ENCODE measurements around the gene MARCHF10. TPM values are rescaled to one million over a fixed set of nuclear protein-coding genes. Genes with fewer than 3 reads are reported as not detected.

Gene MARCHF10
- total RNA-seq, 5 donors from 2014 or later (not counting 1 experiment from before 2014, with no cell fraction given): 0.10 to 0.23 (median 0.13) TPM; not detected in 2

DNA sequence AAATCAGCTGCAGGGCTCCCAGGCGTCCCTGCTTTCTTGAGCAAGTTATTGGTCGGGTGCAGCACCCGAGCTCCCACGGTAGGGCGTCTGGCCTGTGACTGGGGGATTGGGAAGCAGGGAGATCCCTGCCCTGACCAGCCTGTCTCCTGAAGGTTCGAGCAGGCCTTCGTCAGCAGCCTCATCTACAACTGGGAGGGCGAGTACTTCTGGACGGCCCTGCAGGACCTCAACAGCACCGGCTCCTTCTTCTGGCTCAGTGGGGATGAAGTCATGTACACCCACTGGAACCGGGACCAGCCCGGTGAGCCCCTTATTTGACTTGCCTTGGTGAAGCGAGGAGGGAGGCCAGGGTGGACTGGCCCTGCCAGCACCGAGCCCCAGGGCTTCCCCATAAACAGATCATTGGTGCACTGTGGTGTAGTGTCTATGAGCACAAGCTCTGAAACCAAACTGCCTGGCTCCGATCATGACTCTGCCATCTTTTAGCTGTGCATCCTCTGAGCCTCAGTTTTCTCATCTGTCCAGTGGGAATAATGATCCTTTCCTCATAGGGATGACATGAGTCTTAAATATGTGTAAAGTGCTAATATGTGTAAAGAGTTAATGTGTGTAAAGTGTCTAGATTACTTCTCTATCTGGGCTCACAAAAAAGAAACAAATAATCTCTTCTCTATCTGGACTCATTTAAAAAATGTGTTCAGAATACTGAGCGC lies 131.7 kb downstream of the MARCHF10 start:
- ATAC-seq (replicated peaks in 1 of 4) (no peak), DNase-seq (no peak)
- Histone ChIP-seq H3K27ac (ENCODE audit: low read length) (no peak overlapping the region), H3K4me3 (ENCODE audit: control insufficient read depth in 1 of 2, extremely low read depth in 1 of 2, low read length in 1 of 2) (no peak overlapping the region), H3K27me3 (replicated peaks in 1 of 2; ENCODE audit: control insufficient read depth in 2 of 2, extremely low read depth in 1 of 2, insufficient read depth in 2 of 2, low read length in 1 of 2) (peaks cover 0 to 2% of the 10 kb centered on the region in 2 experiments), H3K4me1 (ENCODE audit: control insufficient read depth in 1 of 2, extremely low read depth in 1 of 2, insufficient read depth in 2 of 2, low read length in 2 of 2) (no peaks in the 10 kb centered on the region), H3K36me3 (ENCODE audit: control insufficient read depth in 2 of 2, extremely low read depth in 1 of 2, insufficient read depth in 1 of 2, low read length in 1 of 2) (no peaks in the 10 kb centered on the region), H3K9me3 (no peaks in the 10 kb centered on the region)
- no peak overlapping the region for H3K27ac Mint-ChIP-seq
- no peaks in the 10 kb centered on the region for H3K27me3 Mint-ChIP-seq
- no peaks in the 10 kb centered on the region for H3K9me3 Mint-ChIP-seq
- no peak overlapping the region for H3K4me3 Mint-ChIP-seq
- H3K4me1 Mint-ChIP-seq: peaks cover 0 to 7% (median 1%) of the 10 kb centered on the region in 3 donors
- ChIA-PET POLR2A (no interaction called here), CTCF (interaction anchor here in 1 of 2 donors (0.6 kb wide), 1 partner anchor 46 kb away, joined by 4 read pairs; no protein-coding TSS in a partner anchor)
- no peaks in the 10 kb centered on the region for H3K36me3 Mint-ChIP-seq
- 85% methylated on average over 12 of the region's 16 CpGs for WGBS (ENCODE audit: insufficient coverage)

DNA sequence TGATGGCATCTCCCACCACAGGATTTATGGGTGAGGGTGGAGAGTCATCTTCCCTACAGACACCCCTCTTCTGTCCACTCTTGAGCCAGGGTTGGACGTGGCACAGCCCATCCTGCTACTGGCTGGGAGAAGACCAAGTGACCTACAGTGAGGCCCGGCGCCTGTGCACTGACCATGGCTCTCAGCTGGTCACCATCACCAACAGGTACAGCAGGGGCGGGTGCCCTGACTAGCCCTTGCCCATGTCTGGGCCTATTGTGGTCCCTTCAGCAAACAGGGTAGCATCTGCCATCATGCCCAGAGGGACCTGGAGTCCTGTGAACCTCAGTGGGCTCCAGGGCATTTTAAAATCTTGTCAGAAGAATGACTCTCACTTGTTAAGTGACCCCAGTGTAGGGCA lies 132.4 kb downstream of the MARCHF10 start:
- CTCF ChIA-PET: no interaction called here
- Histone ChIP-seq H3K36me3 (ENCODE audit: control insufficient read depth in 2 of 2, extremely low read depth in 1 of 2, insufficient read depth in 1 of 2, low read length in 1 of 2) (peaks cover 0 to 4% of the 10 kb centered on the region in 2 donors), H3K4me1 (ENCODE audit: control insufficient read depth in 1 of 2, extremely low read depth in 1 of 2, insufficient read depth in 2 of 2, low read length in 2 of 2) (no peaks in the 10 kb centered on the region), H3K27me3 (replicated peaks in 1 of 2; ENCODE audit: control insufficient read depth in 2 of 2, extremely low read depth in 1 of 2, insufficient read depth in 2 of 2, low read length in 1 of 2) (peaks cover 0 to 2% of the 10 kb centered on the region in 2 experiments), H3K9me3 (no peaks in the 10 kb centered on the region), H3K27ac (ENCODE audit: low read length) (no peak overlapping the region), H3K4me3 (ENCODE audit: control insufficient read depth in 1 of 2, extremely low read depth in 1 of 2, low read length in 1 of 2) (no peak overlapping the region)
- Mint-ChIP-seq H3K36me3 (no peaks in the 10 kb centered on the region), H3K9me3 (no peaks in the 10 kb centered on the region), H3K27me3 (no peaks in the 10 kb centered on the region), H3K4me1 (peaks cover 0 to 7% (median 1%) of the 10 kb centered on the region in 3 donors), H3K4me3 (no peak overlapping the region), H3K27ac (no peak overlapping the region)
- WGBS (ENCODE audit: insufficient coverage): 87% methylated on average over 4 of the region's 4 CpGs
- POLR2A ChIA-PET: no interaction called here
- DNase-seq (no peak), ATAC-seq (replicated peaks in 1 of 4) (no peak)

- no peaks in the 10 kb centered on the region for H3K4me1 ChIP-seq (ENCODE audit: control insufficient read depth in 1 of 2, extremely low read depth in 1 of 2, insufficient read depth in 2 of 2, low read length in 2 of 2)
- no peak overlapping the region for H3K27ac ChIP-seq (ENCODE audit: low read length)
- ATAC-seq (replicated peaks in 1 of 4): no peak
- WGBS (ENCODE audit: insufficient coverage): 87% methylated on average over 9 of the region's 12 CpGs
- Mint-ChIP-seq H3K4me1 (peaks cover 0 to 7% (median 1%) of the 10 kb centered on the region in 3 donors), H3K4me3 (no peak overlapping the region), H3K9me3 (no peaks in the 10 kb centered on the region), H3K36me3 (no peaks in the 10 kb centered on the region), H3K27ac (no peak overlapping the region), H3K27me3 (no peaks in the 10 kb centered on the region)
- ChIA-PET CTCF (no interaction called here), POLR2A (no interaction called here)
- DNase-seq: no peak
- peaks cover 0 to 2% of the 10 kb centered on the region in 2 experiments for H3K27me3 ChIP-seq (replicated peaks in 1 of 2; ENCODE audit: control insufficient read depth in 2 of 2, extremely low read depth in 1 of 2, insufficient read depth in 2 of 2, low read length in 1 of 2)
- no peaks in the 10 kb centered on the region for H3K9me3 ChIP-seq
- peaks cover 0 to 4% of the 10 kb centered on the region in 2 donors for H3K36me3 ChIP-seq (ENCODE audit: control insufficient read depth in 2 of 2, extremely low read depth in 1 of 2, insufficient read depth in 1 of 2, low read length in 1 of 2)
- no peak overlapping the region for H3K4me3 ChIP-seq (ENCODE audit: control insufficient read depth in 1 of 2, extremely low read depth in 1 of 2, low read length in 1 of 2)
Observed at GRCh38 chr17:62675260-62675659, 132.9 kb downstream of the MARCHF10 start.

- Mint-ChIP-seq H3K36me3 (no peaks in the 10 kb centered on the region), H3K4me1 (peaks cover 0 to 7% (median 1%) of the 10 kb centered on the region in 3 donors), H3K4me3 (no peak overlapping the region), H3K27ac (no peak overlapping the region), H3K9me3 (no peaks in the 10 kb centered on the region), H3K27me3 (no peaks in the 10 kb centered on the region)
- ChIA-PET CTCF (no interaction called here), POLR2A (interaction anchor here in 1 of 2 donors (0.6 kb wide), 1 partner anchor 314 kb away, joined by 3 read pairs; no protein-coding TSS in a partner anchor)
- Histone ChIP-seq H3K4me1 (ENCODE audit: control insufficient read depth in 1 of 2, extremely low read depth in 1 of 2, insufficient read depth in 2 of 2, low read length in 2 of 2) (no peaks in the 10 kb centered on the region), H3K27me3 (replicated peaks in 1 of 2; ENCODE audit: control insufficient read depth in 2 of 2, extremely low read depth in 1 of 2, insufficient read depth in 2 of 2, low read length in 1 of 2) (peaks cover 0 to 2% of the 10 kb centered on the region in 2 experiments), H3K27ac (ENCODE audit: low read length) (no peak overlapping the region), H3K4me3 (ENCODE audit: control insufficient read depth in 1 of 2, extremely low read depth in 1 of 2, low read length in 1 of 2) (no peak overlapping the region), H3K9me3 (no peaks in the 10 kb centered on the region), H3K36me3 (ENCODE audit: control insufficient read depth in 2 of 2, extremely low read depth in 1 of 2, insufficient read depth in 1 of 2, low read length in 1 of 2) (peaks cover 0 to 4% of the 10 kb centered on the region in 2 donors)
- 100% methylated on average over 2 of the region's 3 CpGs for WGBS (ENCODE audit: insufficient coverage)
- DNase-seq (no peak), ATAC-seq (replicated peaks in 1 of 4) (no peak)
Observed at GRCh38 chr17:62674841-62675240, 133.3 kb downstream of the MARCHF10 start.

DNA sequence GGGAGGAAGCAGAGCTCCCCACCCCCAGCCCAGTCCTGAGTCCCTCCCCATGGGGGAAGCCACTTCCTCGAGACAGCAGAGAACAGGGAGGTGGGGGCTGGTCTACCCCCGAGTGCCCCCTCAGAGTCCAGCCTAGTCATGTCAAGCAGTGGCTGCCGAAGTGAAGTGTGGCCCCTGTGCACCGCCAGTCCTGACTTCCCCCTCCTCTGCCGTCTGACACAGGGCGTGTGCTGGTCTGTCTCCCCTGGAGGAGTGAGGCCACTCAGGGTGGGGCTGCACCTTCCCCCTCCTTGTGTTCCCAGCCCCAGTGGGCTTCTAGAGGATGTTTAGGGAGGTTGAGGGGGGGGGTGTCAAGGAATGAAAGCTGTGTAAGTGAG lies 133.8 kb downstream of the MARCHF10 start:
- no peak overlapping the region for H3K4me3 ChIP-seq (ENCODE audit: control insufficient read depth in 1 of 2, extremely low read depth in 1 of 2, low read length in 1 of 2)
- CTCF ChIA-PET: interaction anchor here in 1 of 2 donors (0.6 kb wide), 1 partner anchor 17 kb away, joined by 3 read pairs; no protein-coding TSS in a partner anchor
- Mint-ChIP-seq H3K4me3 (no peak overlapping the region), H3K9me3 (no peaks in the 10 kb centered on the region), H3K36me3 (no peaks in the 10 kb centered on the region), H3K27ac (no peak overlapping the region), H3K27me3 (no peaks in the 10 kb centered on the region), H3K4me1 (peaks cover 0 to 7% (median 1%) of the 10 kb centered on the region in 3 donors)
- no peaks in the 10 kb centered on the region for H3K9me3 ChIP-seq
- H3K36me3 ChIP-seq (ENCODE audit: control insufficient read depth in 2 of 2, extremely low read depth in 1 of 2, insufficient read depth in 1 of 2, low read length in 1 of 2): peaks cover 0 to 4% of the 10 kb centered on the region in 2 donors
- no peaks in the 10 kb centered on the region for H3K4me1 ChIP-seq (ENCODE audit: control insufficient read depth in 1 of 2, extremely low read depth in 1 of 2, insufficient read depth in 2 of 2, low read length in 2 of 2)
- WGBS (ENCODE audit: insufficient coverage): 63% methylated on average over 4 of the region's 6 CpGs
- H3K27me3 ChIP-seq (replicated peaks in 1 of 2; ENCODE audit: control insufficient read depth in 2 of 2, extremely low read depth in 1 of 2, insufficient read depth in 2 of 2, low read length in 1 of 2): peaks cover 0 to 2% of the 10 kb centered on the region in 2 experiments
- POLR2A ChIA-PET: interaction anchor here in 1 of 2 donors (0.6 kb wide), 1 partner anchor 315 kb away, joined by 3 read pairs; no protein-coding TSS in a partner anchor
- no peak for DNase-seq
- ATAC-seq (replicated peaks in 1 of 4): no peak
- H3K27ac ChIP-seq (ENCODE audit: low read length): no peak overlapping the region

- 90% methylated on average over 12 of the region's 20 CpGs for WGBS (ENCODE audit: insufficient coverage)
- H3K27me3 Mint-ChIP-seq: no peaks in the 10 kb centered on the region
- ATAC-seq (replicated peaks in 1 of 4) (no peak), DNase-seq (no peak)
- no peak overlapping the region for H3K27ac ChIP-seq (ENCODE audit: low read length)
- H3K4me1 Mint-ChIP-seq: peaks cover under 1 to 7% (median 1%) of the 10 kb centered on the region in 3 donors
- no peaks in the 10 kb centered on the region for H3K9me3 Mint-ChIP-seq
- H3K9me3 ChIP-seq: no peaks in the 10 kb centered on the region
- ChIA-PET POLR2A (interaction anchor here in 1 of 2 donors (0.5 kb wide), 1 partner anchor 19 kb away, joined by 7 read pairs; no protein-coding TSS in a partner anchor), CTCF (interaction anchor here in 1 of 2 donors (0.6 to 2.7 kb wide), 2 partner anchors 17 to 733 kb away, joined by 3 to 11 read pairs; no protein-coding TSS in a partner anchor)
- H3K4me3 ChIP-seq (ENCODE audit: control insufficient read depth in 1 of 2, extremely low read depth in 1 of 2, low read length in 1 of 2): no peak overlapping the region
- H3K4me1 ChIP-seq (ENCODE audit: control insufficient read depth in 1 of 2, extremely low read depth in 1 of 2, insufficient read depth in 2 of 2, low read length in 2 of 2): no peaks in the 10 kb centered on the region
- no peak overlapping the region for H3K4me3 Mint-ChIP-seq
- H3K27ac Mint-ChIP-seq: no peak overlapping the region
- peaks cover 0 to 2% of the 10 kb centered on the region in 2 experiments for H3K27me3 ChIP-seq (replicated peaks in 1 of 2; ENCODE audit: control insufficient read depth in 2 of 2, extremely low read depth in 1 of 2, insufficient read depth in 2 of 2, low read length in 1 of 2)
- H3K36me3 Mint-ChIP-seq: no peaks in the 10 kb centered on the region
- peaks cover 0 to 4% of the 10 kb centered on the region in 2 donors for H3K36me3 ChIP-seq (ENCODE audit: control insufficient read depth in 2 of 2, extremely low read depth in 1 of 2, insufficient read depth in 1 of 2, low read length in 1 of 2)
Observed at GRCh38 chr17:62673614-62674362, 134.3 kb downstream of the MARCHF10 start.

Measured in T-cell (primary cell).